HG02588 (cell line): ENCODE measurements around the gene CAMTA1.

Experiments used
- ATAC-seq: cut with Tn5 transposase; IDR thresholded peaks from one replicate; pipeline ENCODE4 v1.9.1; 2021; ENCODE audit warnings: mild to moderate bottlenecking, moderate library complexity; ENCODE audit not compliant: unreplicated experiment

CAMTA1 gene

GRCh38 chr1:7534061-7534825 lies 749.0 kb downstream of the CAMTA1 start:
- no peak for ATAC-seq

GRCh38 chr1:7535016-7535415 lies 749.8 kb downstream of the CAMTA1 start:
- ATAC-seq: no peak

GRCh38 chr1:7535934-7536878 lies 751.0 kb downstream of the CAMTA1 start:
- ATAC-seq: no peak

- no peak for ATAC-seq
Measured at GRCh38 chr1:7536891-7537591, 751.8 kb downstream of the CAMTA1 start.

DNA sequence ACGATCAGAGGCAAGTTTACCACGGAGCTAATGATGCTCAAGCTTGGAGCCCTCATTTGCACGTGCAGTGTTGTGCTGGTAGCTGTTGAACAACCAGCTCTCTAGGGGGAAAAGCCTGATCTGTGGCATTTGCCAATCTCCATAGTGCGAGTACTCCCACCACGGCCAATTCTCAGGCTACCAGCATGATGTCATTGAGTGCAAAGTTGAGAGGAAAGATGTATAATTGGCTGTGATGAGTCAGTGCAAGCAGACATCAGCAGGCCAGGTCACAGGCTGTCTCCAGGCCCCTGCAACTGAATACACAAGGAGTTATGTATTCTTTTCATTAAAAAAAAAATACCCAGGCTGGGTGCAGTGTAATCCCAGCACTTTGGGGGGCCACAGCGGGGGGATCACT lies 752.8 kb downstream of the CAMTA1 start:
- ATAC-seq: no peak

DNA sequence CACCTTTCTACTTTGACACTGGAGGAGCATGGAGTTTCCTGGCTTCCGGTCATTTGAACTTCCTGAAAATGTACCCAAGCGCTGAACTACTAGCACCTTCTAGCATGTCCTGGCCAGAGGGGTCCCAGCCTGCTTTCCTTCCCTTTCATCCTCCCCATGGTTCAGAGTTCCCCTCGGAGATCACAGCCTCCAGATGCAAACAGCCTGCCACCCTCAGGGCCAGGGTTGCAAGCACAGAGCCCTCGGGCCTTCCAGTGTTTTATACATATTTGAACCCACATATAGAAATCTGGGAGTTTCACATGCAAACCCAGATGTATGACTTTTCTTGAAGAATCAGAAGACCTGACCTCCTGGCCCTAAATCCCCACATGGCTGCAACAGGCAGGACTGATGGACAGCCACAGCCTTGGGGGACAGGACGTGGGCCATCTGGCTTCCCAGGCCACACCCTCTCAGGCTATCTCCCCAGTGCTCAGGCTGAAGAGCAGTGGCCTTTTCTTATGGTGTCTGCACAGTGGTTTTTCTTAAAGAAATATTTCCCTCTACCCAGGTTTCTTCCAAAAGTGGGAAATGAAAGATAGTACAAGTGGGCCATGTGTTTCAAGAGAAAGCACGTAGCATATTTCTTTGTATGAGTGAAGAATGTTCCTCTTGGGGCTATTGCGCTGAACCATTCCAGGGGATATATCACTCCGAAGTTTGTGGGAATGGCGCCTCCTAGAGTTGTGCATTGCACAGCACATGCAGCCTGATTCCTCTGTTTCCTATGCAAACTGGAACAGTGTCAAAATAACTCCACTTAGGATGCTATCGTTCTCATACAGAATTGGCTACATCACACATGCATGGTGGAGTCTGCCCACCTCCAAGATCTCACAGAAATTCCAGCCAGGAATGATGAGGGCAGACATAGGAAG lies 753.9 kb downstream of the CAMTA1 start:
- ATAC-seq: no peak

GRCh38 chr1:7539769-7540175 lies 754.5 kb downstream of the CAMTA1 start:
- no peak for ATAC-seq

- no peak for ATAC-seq
Measured at GRCh38 chr1:7540816-7541215, 755.6 kb downstream of the CAMTA1 start.

DNA sequence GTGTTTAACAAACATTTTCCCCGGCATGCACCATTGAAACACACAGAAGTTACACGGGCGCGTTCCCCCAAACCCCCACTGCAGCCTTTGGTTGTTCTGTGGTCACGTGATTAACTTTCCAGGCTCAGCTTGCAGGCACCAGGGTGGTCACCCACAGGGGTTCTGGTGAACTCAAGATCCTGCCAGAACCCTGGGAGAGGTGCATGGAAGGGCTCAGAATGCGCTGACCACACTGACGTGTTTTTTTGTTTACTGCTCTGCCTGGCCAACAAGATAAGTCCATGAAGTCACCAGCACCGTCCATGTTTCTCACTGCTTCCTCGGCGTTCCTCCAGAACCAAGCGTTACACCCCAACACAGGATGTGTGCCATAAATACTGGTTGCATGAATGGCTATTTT lies 756.4 kb downstream of the CAMTA1 start:
- ATAC-seq: no peak

- ATAC-seq: no peak
Measured at GRCh38 chr1:7543718-7544090, 758.5 kb downstream of the CAMTA1 start.

- ATAC-seq: no peak
Measured at GRCh38 chr1:7549277-7550161, 764.3 kb downstream of the CAMTA1 start.

- ATAC-seq: no peak
Measured at GRCh38 chr1:7550261-7550865, 765.1 kb downstream of the CAMTA1 start.

DNA sequence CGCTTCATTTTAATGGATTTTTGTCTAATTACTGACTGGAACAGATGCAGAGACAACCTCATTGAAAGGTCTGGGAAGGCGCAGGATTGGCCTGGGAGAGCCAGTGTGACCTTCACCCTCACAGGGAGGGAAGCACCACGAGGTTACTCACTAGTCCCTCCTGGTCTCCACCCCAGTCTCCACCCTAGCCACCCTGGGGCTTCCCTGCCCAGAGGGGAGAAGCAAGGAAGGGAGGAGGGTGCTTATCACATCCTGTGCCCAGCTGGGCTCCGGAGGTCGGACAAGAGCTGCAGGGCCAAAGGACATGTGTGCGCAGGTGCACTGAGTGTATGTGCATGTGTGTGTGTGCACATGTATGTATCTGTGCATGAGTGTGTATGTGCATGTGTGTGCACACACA lies 765.7 kb downstream of the CAMTA1 start:
- no peak for ATAC-seq

DNA sequence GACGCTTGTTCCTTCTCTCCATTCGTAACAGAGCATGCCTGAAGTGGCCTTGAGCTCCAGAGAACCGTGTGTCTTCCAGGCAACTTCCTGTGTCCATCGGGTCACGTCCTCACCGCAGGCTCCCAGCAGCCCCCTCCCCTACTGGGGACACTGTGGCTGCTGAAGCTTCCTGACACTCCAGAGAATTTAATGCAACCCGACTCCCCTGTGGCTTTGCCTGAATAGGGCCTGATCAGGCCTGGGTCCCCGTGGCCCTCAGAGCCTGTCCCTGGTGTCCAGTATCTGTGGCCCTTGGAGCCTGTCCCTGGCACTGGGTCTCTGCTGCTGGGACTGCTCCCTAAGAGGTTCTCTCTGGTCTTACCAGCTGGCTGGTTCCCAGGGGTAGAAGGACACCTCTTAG lies 766.2 kb downstream of the CAMTA1 start:
- ATAC-seq: no peak

DNA sequence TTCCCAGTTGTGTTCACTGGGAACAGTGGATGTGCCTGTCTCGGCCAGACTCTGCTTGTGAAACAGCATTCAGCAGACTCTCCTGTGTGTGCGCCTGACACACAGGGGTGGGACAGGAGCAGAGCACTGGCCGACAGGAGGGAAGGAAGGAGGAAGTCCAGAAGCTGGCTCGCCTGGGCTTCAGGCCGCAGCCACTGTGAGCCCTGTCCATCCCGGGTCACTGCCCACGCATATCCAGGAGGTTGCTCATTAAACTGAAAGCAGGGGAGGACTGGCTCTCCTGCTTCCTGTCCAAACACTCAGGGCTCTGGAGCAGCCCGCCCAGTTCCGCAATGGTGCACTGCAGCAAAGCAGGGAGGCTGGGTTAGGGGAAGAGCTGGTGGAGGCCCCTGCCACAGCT lies 767.1 kb downstream of the CAMTA1 start:
- ATAC-seq: no peak

- ATAC-seq: no peak
Measured at GRCh38 chr1:7553042-7553690, 767.9 kb downstream of the CAMTA1 start.

- no peak for ATAC-seq
Measured at GRCh38 chr1:7554385-7555235, 769.4 kb downstream of the CAMTA1 start.
